ENCODE data around the gene PAX8. TPM values are rescaled to one million over a fixed set of nuclear protein-coding genes. Genes with fewer than 3 reads are reported as not detected.
A peak's percentile ranks its signal among the peaks of the same experiment; 100 is the strongest.

The PAX8 gene
- total RNA-seq, 3 donors from 2014 or later, result under 0.01 to 2.6 (median 1.0) TPM

- intact Hi-C loops (cut with DNase I; ENCODE audit: low total_unique reads), result loop anchor here (5.0 kb wide), 1 partner anchor 165 kb away; no protein-coding TSS in a partner anchor
Observed at GRCh38 chr2:113207021-113207420, 71.7 kb downstream of the PAX8 start.

DNA sequence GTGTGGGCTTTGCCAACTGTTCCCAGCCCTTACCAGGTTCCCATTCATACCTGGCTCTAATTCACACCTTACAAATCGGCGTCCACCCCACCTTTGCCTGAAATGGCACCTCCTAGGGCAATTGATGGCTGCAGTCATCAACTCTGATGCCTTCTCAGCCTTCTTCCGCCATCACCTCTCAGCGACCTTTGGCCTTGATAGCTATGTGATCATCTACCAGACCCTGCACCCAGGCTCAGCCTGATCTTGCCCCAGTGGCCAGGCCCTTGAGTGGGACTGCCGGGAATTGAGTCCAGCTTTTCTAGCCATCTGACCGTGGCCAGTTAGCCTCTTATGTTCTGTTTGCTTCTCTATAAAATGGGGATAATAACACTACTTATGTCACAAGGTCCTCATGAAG, 72.5 kb downstream of the PAX8 start:
- intact Hi-C loops (cut with DNase I; ENCODE audit: low total_unique reads), result loop anchor here (5.0 kb wide), 1 partner anchor 166 kb away; no protein-coding TSS in a partner anchor
- Histone ChIP-seq H3K36me3 (no peaks in the 10 kb centered on the region), H3K27me3 (no peaks in the 10 kb centered on the region), H3K4me1 (no peaks in the 10 kb centered on the region), H3K9me3 (no peaks in the 10 kb centered on the region), H3K4me3 (no peak overlapping the region), H3K27ac (no peak overlapping the region)
- TF ChIP-seq POLR2A (IDR thresholded peaks at IDR 0.05) (no peak), POLR2AphosphoS5 (IDR thresholded peaks at IDR 0.05) (no peak)
- TF ChIP-seq, protein P1, sequence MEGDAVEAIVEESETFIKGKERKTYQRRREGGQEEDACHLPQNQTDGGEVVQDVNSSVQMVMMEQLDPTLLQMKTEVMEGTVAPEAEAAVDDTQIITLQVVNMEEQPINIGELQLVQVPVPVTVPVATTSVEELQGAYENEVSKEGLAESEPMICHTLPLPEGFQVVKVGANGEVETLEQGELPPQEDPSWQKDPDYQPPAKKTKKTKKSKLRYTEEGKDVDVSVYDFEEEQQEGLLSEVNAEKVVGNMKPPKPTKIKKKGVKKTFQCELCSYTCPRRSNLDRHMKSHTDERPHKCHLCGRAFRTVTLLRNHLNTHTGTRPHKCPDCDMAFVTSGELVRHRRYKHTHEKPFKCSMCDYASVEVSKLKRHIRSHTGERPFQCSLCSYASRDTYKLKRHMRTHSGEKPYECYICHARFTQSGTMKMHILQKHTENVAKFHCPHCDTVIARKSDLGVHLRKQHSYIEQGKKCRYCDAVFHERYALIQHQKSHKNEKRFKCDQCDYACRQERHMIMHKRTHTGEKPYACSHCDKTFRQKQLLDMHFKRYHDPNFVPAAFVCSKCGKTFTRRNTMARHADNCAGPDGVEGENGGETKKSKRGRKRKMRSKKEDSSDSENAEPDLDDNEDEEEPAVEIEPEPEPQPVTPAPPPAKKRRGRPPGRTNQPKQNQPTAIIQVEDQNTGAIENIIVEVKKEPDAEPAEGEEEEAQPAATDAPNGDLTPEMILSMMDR (IDR thresholded peaks at IDR 0.05), result no peak
- no peak for DNase-seq (ENCODE audit: low spot score in 2 of 2)

More at GRCh38 chr2:113207021-113207420, 71.7 kb downstream of the PAX8 start:
- Histone ChIP-seq H3K36me3 (no peaks in the 10 kb centered on the region), H3K27me3 (no peaks in the 10 kb centered on the region), H3K4me3 (no peak overlapping the region), H3K4me1 (no peaks in the 10 kb centered on the region), H3K27ac (no peak overlapping the region), H3K9me3 (no peaks in the 10 kb centered on the region)
- DNase-seq (ENCODE audit: low spot score in 2 of 2), result no peak
- no peak for TF ChIP-seq POLR2AphosphoS5 (IDR thresholded peaks at IDR 0.05)
- TF ChIP-seq POLR2A (IDR thresholded peaks at IDR 0.05), result no peak
- TF ChIP-seq, protein P1 (IDR thresholded peaks at IDR 0.05), result no peak

- TF ChIP-seq, protein P1 (IDR thresholded peaks at IDR 0.05), result peak in 2 of 3 donors; percentile 66 to 85
- TF ChIP-seq POLR2A (IDR thresholded peaks at IDR 0.05), result no peak
- H3K4me1 ChIP-seq, result no peaks in the 10 kb centered on the region
- no peaks in the 10 kb centered on the region for H3K9me3 ChIP-seq
- H3K27ac ChIP-seq, result peak overlapping the region in 1 of 2 donors; percentile 5
- intact Hi-C loops (cut with DNase I; ENCODE audit: low total_unique reads), result loop anchor here (2.0 kb wide), 1 partner anchor 43 kb away; no protein-coding TSS in a partner anchor
- DNase-seq (ENCODE audit: low spot score in 2 of 2), result peak in 1 of 2 donors; percentile 51
- no peak overlapping the region for H3K4me3 ChIP-seq
- H3K27me3 ChIP-seq, result no peaks in the 10 kb centered on the region
- no peaks in the 10 kb centered on the region for H3K36me3 ChIP-seq
Observed at GRCh38 chr2:113203901-113204519, 74.7 kb downstream of the PAX8 start.

GRCh38 chr2:113203217-113203530, 75.5 kb downstream of the PAX8 start:
- no peaks in the 10 kb centered on the region for H3K9me3 ChIP-seq
- H3K36me3 ChIP-seq, result no peaks in the 10 kb centered on the region
- no peaks in the 10 kb centered on the region for H3K27me3 ChIP-seq
- no peak for DNase-seq (ENCODE audit: low spot score in 2 of 2)
- TF ChIP-seq, protein P1 (IDR thresholded peaks at IDR 0.05), result no peak
- TF ChIP-seq POLR2A (IDR thresholded peaks at IDR 0.05), result no peak
- TF ChIP-seq POLR2AphosphoS5 (IDR thresholded peaks at IDR 0.05), result no peak
- H3K4me1 ChIP-seq, result no peaks in the 10 kb centered on the region
- H3K27ac ChIP-seq, result no peak overlapping the region
- H3K4me3 ChIP-seq, result no peak overlapping the region
- intact Hi-C loops (cut with DNase I; ENCODE audit: low total_unique reads), result loop anchor here (2.0 kb wide), 1 partner anchor 44 kb away; no protein-coding TSS in a partner anchor

GRCh38 chr2:113202305-113203216, 76.2 kb downstream of the PAX8 start:
- no peak for DNase-seq (ENCODE audit: low spot score in 2 of 2)
- no peak overlapping the region for H3K4me3 ChIP-seq
- no peaks in the 10 kb centered on the region for H3K27me3 ChIP-seq
- intact Hi-C loops (cut with DNase I; ENCODE audit: low total_unique reads), result loop anchor here (2.0 kb wide), 1 partner anchor 44 kb away; no protein-coding TSS in a partner anchor
- no peaks in the 10 kb centered on the region for H3K9me3 ChIP-seq
- H3K36me3 ChIP-seq, result no peaks in the 10 kb centered on the region
- no peaks in the 10 kb centered on the region for H3K4me1 ChIP-seq
- TF ChIP-seq POLR2A (IDR thresholded peaks at IDR 0.05) (no peak), POLR2AphosphoS5 (IDR thresholded peaks at IDR 0.05) (no peak)
- TF ChIP-seq, protein P1 (IDR thresholded peaks at IDR 0.05), result no peak
- H3K27ac ChIP-seq, result no peak overlapping the region
